Panc1 (cell line): ENCODE data around the gene CYP2F1. TPM values are rescaled to one million over a fixed set of nuclear protein-coding genes. Genes with fewer than 3 reads are reported as not detected.

Source experiments
- ATAC-seq: fragments of 200-7000 bp; cut with Tn5 transposase; 2 replicates; pipeline ENCODE4 v1.9.1; 2020; ENCODE audit warnings: mild to moderate bottlenecking, moderate library complexity
- BruUV-seq: library from RNA; stranded (reverse); fragments of 400-500 nt; replicated peaks from 2 replicates; lab custom pipeline; 2021; lab: Mats Ljungman, UMichigan
- CTCF ChIA-PET: fragments of 300-600 bp; sonication (Branson Sonifier 250); formaldehyde crosslinking; loops from one replicate; lab custom pipeline; 2022; ENCODE audit warnings: antibody characterized with exemption; lab: Charles Lee
- POLR2A ChIA-PET: fragments of 300-600 bp; sonication (Branson Sonifier 250); formaldehyde crosslinking; loops from one replicate; lab custom pipeline; 2022; ENCODE audit warnings: antibody characterized with exemption; lab: Charles Lee
- DNase-seq: peaks from one replicate; pipeline ENCODE4 v3.0.0-alpha.2; 2010; ENCODE audit warnings: low read depth, low spot score
- H3K27ac ChIP-seq: 2 replicates; pipeline ENCODE4 v1.5.1; 2011; ENCODE audit warnings: mild to moderate bottlenecking, low read length, inconsistent platforms
- H3K27me3 ChIP-seq: fragments of 200-500 bp; sonication (Bioruptor generic); 2 replicates; pipeline ENCODE4 v1.6.0; 2014; ENCODE audit warnings: low read length, inconsistent platforms; ENCODE audit not compliant: control insufficient read depth, insufficient read depth
- H3K36me3 ChIP-seq: fragments of 200-500 bp; sonication (Bioruptor generic); 2 replicates; pipeline ENCODE4 v1.5.1; 2014; ENCODE audit warnings: inconsistent platforms, mild to moderate bottlenecking, low read length, moderate library complexity; ENCODE audit not compliant: control insufficient read depth, insufficient read depth
- H3K4me1 ChIP-seq: 2 replicates; pipeline ENCODE4 v1.5.1; 2011; ENCODE audit warnings: inconsistent platforms, mild to moderate bottlenecking, low read length, moderate library complexity; ENCODE audit not compliant: control insufficient read depth, insufficient read depth
- H3K4me3 ChIP-seq, 2 experiments: 2 replicates each; pipeline ENCODE4 v1.5.1; 2011 to 2012; ENCODE audit warnings: low read depth in 2 of 2, low read length in 2 of 2, mild to moderate bottlenecking in 2 of 2, inconsistent platforms in 1 of 2, moderate library complexity in 1 of 2
- H3K9me3 ChIP-seq: fragments of 200-500 bp; sonication (Bioruptor generic); 2 replicates; pipeline ENCODE4 v1.5.1; 2014; ENCODE audit warnings: low read depth, mild to moderate bottlenecking, inconsistent platforms, low read length, moderate library complexity; ENCODE audit not compliant: control insufficient read depth, insufficient read depth
- POLR2AphosphoS5 ChIP-seq: IDR thresholded peaks from 2 replicates; pipeline ENCODE4 v1.6.1; 2012; ENCODE audit warnings: mild to moderate bottlenecking, low read depth, low read length, moderate library complexity
- SIN3A ChIP-seq: IDR thresholded peaks from 2 replicates; pipeline ENCODE4 v1.6.1; 2012; ENCODE audit warnings: low read depth, mild to moderate bottlenecking, low read length, moderate library complexity, borderline replicate concordance; ENCODE audit not compliant: insufficient read depth
- TCF7L2 ChIP-seq: IDR thresholded peaks from 2 replicates; pipeline ENCODE4 v1.6.1; 2011; ENCODE audit warnings: mild to moderate bottlenecking, low read depth, low read length, inconsistent platforms
- in situ Hi-C: cut with HindIII; loops from 2 replicates; pipeline ENCODE4 v1.10.0; 2016; ENCODE audit warnings: low sequenced_read_pairs, low pct_unique_long_range_greater_than_20kb
- intact Hi-C: fragments of 100-400 bp; cut with micrococcal nuclease; formaldehyde crosslinking; loops from one replicate; pipeline ENCODE4 v1.10.0; 2022; ENCODE audit not compliant: unreplicated experiment
- total RNA-seq: library from RNA; stranded (reverse); gene quantifications from one replicate; pipeline ENCODE4 v1.2.1, GENCODE V29; 2021; ENCODE audit not compliant: unreplicated experiment
- TF ChIP-seq, protein P1 (sequence below), 2 experiments: IDR thresholded peaks; 2 replicates each; pipeline ENCODE4 v1.6.1; 2011 to 2012; ENCODE audit warnings: low read depth in 2 of 2, control low read depth in 1 of 2, low read length in 1 of 2, mild to moderate bottlenecking in 1 of 2, moderate library complexity in 1 of 2; ENCODE audit not compliant: insufficient read depth in 1 of 2
- TF ChIP-seq, protein P2 (sequence below): fragments of 450-650 bp; IDR thresholded peaks from 2 replicates; pipeline ENCODE4 v1.5.1; 2017; ENCODE audit warnings: mild to moderate bottlenecking

The CYP2F1 gene
- total RNA-seq, 1 experiment from 2014 or later = not detected

DNA sequence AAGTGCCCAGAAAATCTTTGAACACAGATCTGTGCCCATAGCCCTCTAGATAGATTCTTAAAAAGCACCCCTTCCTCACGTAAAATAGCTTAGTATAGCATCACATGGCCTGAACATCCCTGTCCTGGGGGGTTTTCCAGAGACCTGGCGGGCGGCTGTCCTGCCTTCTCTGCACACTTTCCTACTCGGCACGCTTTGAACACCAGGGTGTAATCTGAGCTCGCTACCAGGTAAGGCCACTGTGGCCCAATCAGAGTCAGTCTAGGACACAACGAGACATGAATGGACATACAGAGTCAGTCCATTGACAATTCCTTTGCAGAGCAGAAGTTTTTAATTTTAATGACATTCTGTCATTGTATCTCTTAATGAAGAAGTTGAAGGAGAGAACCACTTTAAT lies 17.9 kb upstream of the CYP2F1 start:
- H3K36me3 ChIP-seq = no peaks in the 10 kb centered on the region
- CTCF ChIA-PET = no interaction called here
- no peak for DNase-seq
- POLR2A ChIA-PET = no interaction called here
- no TSS peak for BruUV-seq
- no peaks in the 10 kb centered on the region for H3K4me1 ChIP-seq
- H3K9me3 ChIP-seq = no peaks in the 10 kb centered on the region
- TF ChIP-seq TCF7L2 = no peak
- TF ChIP-seq, protein P1, sequence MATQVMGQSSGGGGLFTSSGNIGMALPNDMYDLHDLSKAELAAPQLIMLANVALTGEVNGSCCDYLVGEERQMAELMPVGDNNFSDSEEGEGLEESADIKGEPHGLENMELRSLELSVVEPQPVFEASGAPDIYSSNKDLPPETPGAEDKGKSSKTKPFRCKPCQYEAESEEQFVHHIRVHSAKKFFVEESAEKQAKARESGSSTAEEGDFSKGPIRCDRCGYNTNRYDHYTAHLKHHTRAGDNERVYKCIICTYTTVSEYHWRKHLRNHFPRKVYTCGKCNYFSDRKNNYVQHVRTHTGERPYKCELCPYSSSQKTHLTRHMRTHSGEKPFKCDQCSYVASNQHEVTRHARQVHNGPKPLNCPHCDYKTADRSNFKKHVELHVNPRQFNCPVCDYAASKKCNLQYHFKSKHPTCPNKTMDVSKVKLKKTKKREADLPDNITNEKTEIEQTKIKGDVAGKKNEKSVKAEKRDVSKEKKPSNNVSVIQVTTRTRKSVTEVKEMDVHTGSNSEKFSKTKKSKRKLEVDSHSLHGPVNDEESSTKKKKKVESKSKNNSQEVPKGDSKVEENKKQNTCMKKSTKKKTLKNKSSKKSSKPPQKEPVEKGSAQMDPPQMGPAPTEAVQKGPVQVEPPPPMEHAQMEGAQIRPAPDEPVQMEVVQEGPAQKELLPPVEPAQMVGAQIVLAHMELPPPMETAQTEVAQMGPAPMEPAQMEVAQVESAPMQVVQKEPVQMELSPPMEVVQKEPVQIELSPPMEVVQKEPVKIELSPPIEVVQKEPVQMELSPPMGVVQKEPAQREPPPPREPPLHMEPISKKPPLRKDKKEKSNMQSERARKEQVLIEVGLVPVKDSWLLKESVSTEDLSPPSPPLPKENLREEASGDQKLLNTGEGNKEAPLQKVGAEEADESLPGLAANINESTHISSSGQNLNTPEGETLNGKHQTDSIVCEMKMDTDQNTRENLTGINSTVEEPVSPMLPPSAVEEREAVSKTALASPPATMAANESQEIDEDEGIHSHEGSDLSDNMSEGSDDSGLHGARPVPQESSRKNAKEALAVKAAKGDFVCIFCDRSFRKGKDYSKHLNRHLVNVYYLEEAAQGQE (IDR thresholded peaks at IDR 0.05; ENCODE audit: insufficient read depth in 1 of 2, low read depth in 2 of 2, low read length in 1 of 2) = no peak
- TF ChIP-seq, protein P2, sequence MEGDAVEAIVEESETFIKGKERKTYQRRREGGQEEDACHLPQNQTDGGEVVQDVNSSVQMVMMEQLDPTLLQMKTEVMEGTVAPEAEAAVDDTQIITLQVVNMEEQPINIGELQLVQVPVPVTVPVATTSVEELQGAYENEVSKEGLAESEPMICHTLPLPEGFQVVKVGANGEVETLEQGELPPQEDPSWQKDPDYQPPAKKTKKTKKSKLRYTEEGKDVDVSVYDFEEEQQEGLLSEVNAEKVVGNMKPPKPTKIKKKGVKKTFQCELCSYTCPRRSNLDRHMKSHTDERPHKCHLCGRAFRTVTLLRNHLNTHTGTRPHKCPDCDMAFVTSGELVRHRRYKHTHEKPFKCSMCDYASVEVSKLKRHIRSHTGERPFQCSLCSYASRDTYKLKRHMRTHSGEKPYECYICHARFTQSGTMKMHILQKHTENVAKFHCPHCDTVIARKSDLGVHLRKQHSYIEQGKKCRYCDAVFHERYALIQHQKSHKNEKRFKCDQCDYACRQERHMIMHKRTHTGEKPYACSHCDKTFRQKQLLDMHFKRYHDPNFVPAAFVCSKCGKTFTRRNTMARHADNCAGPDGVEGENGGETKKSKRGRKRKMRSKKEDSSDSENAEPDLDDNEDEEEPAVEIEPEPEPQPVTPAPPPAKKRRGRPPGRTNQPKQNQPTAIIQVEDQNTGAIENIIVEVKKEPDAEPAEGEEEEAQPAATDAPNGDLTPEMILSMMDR = no peak
- no peak for TF ChIP-seq SIN3A
- no peak for TF ChIP-seq POLR2AphosphoS5
- in situ Hi-C loops (no loop called here), intact Hi-C loops (no loop called here)
- H3K27ac ChIP-seq = no peak overlapping the region
- no peak for ATAC-seq
- no peaks in the 10 kb centered on the region for H3K27me3 ChIP-seq
- no peak overlapping the region for H3K4me3 ChIP-seq

- intact Hi-C loops = no loop called here
- no peaks in the 10 kb centered on the region for H3K4me1 ChIP-seq
- H3K4me3 ChIP-seq = no peak overlapping the region
- DNase-seq (no peak), ATAC-seq (no peak)
- CTCF ChIA-PET = no interaction called here
- no peaks in the 10 kb centered on the region for H3K27me3 ChIP-seq
- in situ Hi-C loops = no loop called here
- no peak overlapping the region for H3K27ac ChIP-seq
- no TSS peak for BruUV-seq
- H3K9me3 ChIP-seq = no peaks in the 10 kb centered on the region
- TF ChIP-seq, protein P2 = no peak
- H3K36me3 ChIP-seq = no peaks in the 10 kb centered on the region
- POLR2A ChIA-PET = no interaction called here
These were observed 16.9 kb upstream of the CYP2F1 start for GRCh38 chr19:41097302-41097701.

DNA sequence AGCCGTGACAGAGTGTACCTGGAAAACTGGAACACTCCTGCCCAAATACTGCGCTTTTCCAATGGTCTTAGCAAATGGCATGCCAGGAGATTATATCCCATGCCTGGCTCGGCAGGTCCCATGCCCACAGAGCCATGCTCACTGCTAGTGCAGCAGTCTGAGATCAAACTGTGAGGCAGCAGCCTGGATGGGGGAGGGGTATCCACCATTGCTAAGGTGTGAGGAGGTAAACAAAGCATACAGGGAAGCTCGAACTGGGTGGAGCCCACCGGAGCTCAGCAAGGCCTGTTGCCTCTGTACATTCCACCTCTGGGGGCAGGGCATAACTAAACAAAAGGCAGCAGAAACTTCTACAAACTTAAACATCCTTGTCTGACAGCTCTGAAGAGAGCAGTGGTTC lies 15.5 kb upstream of the CYP2F1 start:
- no peaks in the 10 kb centered on the region for H3K4me1 ChIP-seq
- H3K36me3 ChIP-seq = no peaks in the 10 kb centered on the region
- ChIA-PET CTCF (no interaction called here), POLR2A (no interaction called here)
- H3K9me3 ChIP-seq = no peaks in the 10 kb centered on the region
- H3K27ac ChIP-seq = no peak overlapping the region
- DNase-seq = no peak
- H3K27me3 ChIP-seq = no peaks in the 10 kb centered on the region
- intact Hi-C loops = no loop called here
- no TSS peak for BruUV-seq
- no peak overlapping the region for H3K4me3 ChIP-seq
- no peak for ATAC-seq
- TF ChIP-seq POLR2AphosphoS5 (no peak), SIN3A (no peak), TCF7L2 (no peak)
- TF ChIP-seq, protein P2 = no peak
- TF ChIP-seq, protein P1 (IDR thresholded peaks at IDR 0.05; ENCODE audit: insufficient read depth in 1 of 2, low read depth in 2 of 2, low read length in 1 of 2) = no peak
- in situ Hi-C loops = no loop called here
